SK-N-SH treated with all-trans-retinoic acid at 6 μM for 48 hours (cell line): ENCODE data around the gene VEGFC.
A peak's percentile ranks its signal among the peaks of the same experiment; 100 is the strongest.

Source experiments
- ATAC-seq: fragments of 200-7000 bp; cut with Tn5 transposase; 3 replicates; pipeline ENCODE4 v1.9.1; 2020; ENCODE audit warnings: mild to moderate bottlenecking, moderate library complexity
- ARNTL ChIP-seq: fragments of 450-650 bp; formaldehyde crosslinking; IDR thresholded peaks from 2 replicates; pipeline ENCODE4 v1.5.0; 2020; ENCODE audit warnings: low read depth, mild to moderate bottlenecking, moderate library complexity, borderline replicate concordance
- BACH2 ChIP-seq: fragments of 250-450 bp; sonication (Bioruptor Pico); IDR thresholded peaks from 2 replicates; pipeline ENCODE4 v1.9.0; 2021; ENCODE audit warnings: mild to moderate bottlenecking, borderline replicate concordance
- CSDC2 ChIP-seq: fragments of 250-450 bp; sonication (Bioruptor Pico); IDR thresholded peaks from 2 replicates; pipeline ENCODE4 v1.5.0; 2020; ENCODE audit warnings: mild to moderate bottlenecking, moderate library complexity
- ESRRG ChIP-seq: fragments of 250-450 bp; sonication (Bioruptor Pico); IDR thresholded peaks from 2 replicates; pipeline ENCODE4 v1.6.1; 2021; ENCODE audit warnings: mild to moderate bottlenecking
- GLIS3 ChIP-seq: fragments of 250-450 bp; sonication (Bioruptor Pico); IDR thresholded peaks from 2 replicates; pipeline ENCODE4 v1.5.0; 2020; ENCODE audit warnings: mild to moderate bottlenecking, moderate library complexity
- ISL1 ChIP-seq: fragments of 250-450 bp; sonication (Bioruptor Pico); IDR thresholded peaks from 2 replicates; pipeline ENCODE4 v2.1.2; 2022; ENCODE audit warnings: mild to moderate bottlenecking, moderate library complexity
- OSR1 ChIP-seq: fragments of 250-450 bp; sonication (Bioruptor Pico); IDR thresholded peaks from 2 replicates; pipeline ENCODE4 v1.8.0; 2022; ENCODE audit warnings: moderate library complexity, mild to moderate bottlenecking, inconsistent platforms
- PATZ1 ChIP-seq: fragments of 250-450 bp; sonication (Bioruptor Pico); IDR thresholded peaks from 2 replicates; pipeline ENCODE4 v1.8.0; 2020; ENCODE audit warnings: mild to moderate bottlenecking, moderate library complexity, borderline replicate concordance
- POU6F1 ChIP-seq: fragments of 250-450 bp; sonication (Bioruptor Pico); IDR thresholded peaks from 2 replicates; pipeline ENCODE4 v1.8.0; 2021; ENCODE audit warnings: low read depth, mild to moderate bottlenecking, moderate library complexity, borderline replicate concordance
- RARB ChIP-seq: fragments of 250-450 bp; sonication (Bioruptor Pico); IDR thresholded peaks from 2 replicates; pipeline ENCODE4 v1.8.0; 2021; ENCODE audit warnings: mild to moderate bottlenecking, moderate library complexity
- SNAI2 ChIP-seq: fragments of 250-450 bp; sonication (Bioruptor Pico); IDR thresholded peaks from 2 replicates; pipeline ENCODE4 v1.5.0; 2020; ENCODE audit warnings: mild to moderate bottlenecking, moderate library complexity
- TCF4 ChIP-seq: fragments of 250-450 bp; sonication (Bioruptor Pico); IDR thresholded peaks from 2 replicates; pipeline ENCODE4 v1.8.0; 2021; ENCODE audit warnings: mild to moderate bottlenecking, moderate library complexity, borderline replicate concordance
- TOX ChIP-seq: fragments of 250-450 bp; sonication (Bioruptor Pico); IDR thresholded peaks from 2 replicates; pipeline ENCODE4 v1.8.0; 2021; ENCODE audit warnings: mild to moderate bottlenecking, moderate library complexity, borderline replicate concordance
- TSHZ2 ChIP-seq: fragments of 250-450 bp; sonication (Bioruptor Pico); IDR thresholded peaks from 2 replicates; pipeline ENCODE4 v1.5.0; 2020; ENCODE audit warnings: mild to moderate bottlenecking, moderate library complexity
- ZC3H10 ChIP-seq: fragments of 250-450 bp; sonication (Bioruptor Pico); IDR thresholded peaks from 2 replicates; pipeline ENCODE4 v1.5.1; 2021; ENCODE audit warnings: mild to moderate bottlenecking, moderate library complexity
- ZFP3 ChIP-seq: fragments of 250-450 bp; sonication (Bioruptor Pico); IDR thresholded peaks from 2 replicates; pipeline ENCODE4 v1.5.0; 2020; ENCODE audit warnings: mild to moderate bottlenecking, moderate library complexity
- ZFP30 ChIP-seq: fragments of 450-650 bp; formaldehyde crosslinking; IDR thresholded peaks from 2 replicates; pipeline ENCODE4 v1.5.0; 2022; ENCODE audit warnings: mild to moderate bottlenecking, moderate library complexity
- ZNF565 ChIP-seq: fragments of 450-650 bp; formaldehyde crosslinking; conservative IDR thresholded peaks from 2 replicates; pipeline ENCODE4 v1.5.0; 2020; ENCODE audit warnings: low read depth, mild to moderate bottlenecking, moderate library complexity
- ZNF70 ChIP-seq: fragments of 450-650 bp; formaldehyde crosslinking; IDR thresholded peaks from 2 replicates; pipeline ENCODE4 v1.5.0; 2020; ENCODE audit warnings: mild to moderate bottlenecking, moderate library complexity
- ZNF8 ChIP-seq: fragments of 450-650 bp; formaldehyde crosslinking; IDR thresholded peaks from 2 replicates; pipeline ENCODE4 v1.5.0; 2020; ENCODE audit warnings: mild to moderate bottlenecking, moderate library complexity

VEGFC gene

GRCh38 chr4:176664964-176665363, 127.8 kb downstream of the VEGFC start:
- no peak for ATAC-seq
- no peak for TF ChIP-seq OSR1 (CRISPR knock-in tag)
- TF ChIP-seq ZFP30 (CRISPR knock-in tag) = no peak
- no peak for TF ChIP-seq CSDC2
- no peak for TF ChIP-seq ZFP3 (CRISPR knock-in tag)
- no peak for TF ChIP-seq POU6F1 (CRISPR knock-in tag)
- no peak for TF ChIP-seq PATZ1 (CRISPR knock-in tag)
- TF ChIP-seq ZC3H10 (CRISPR knock-in tag) = no peak
- no peak for TF ChIP-seq ZNF70 (CRISPR knock-in tag)
- no peak for TF ChIP-seq TSHZ2 (CRISPR knock-in tag)
- TF ChIP-seq BACH2 (CRISPR knock-in tag) = no peak
- no peak for TF ChIP-seq TCF4
- TF ChIP-seq SNAI2 (CRISPR knock-in tag) = no peak
- TF ChIP-seq RARB (CRISPR knock-in tag) = no peak
- no peak for TF ChIP-seq ISL1 (CRISPR knock-in tag)
- no peak for TF ChIP-seq TOX (CRISPR knock-in tag)
- TF ChIP-seq GLIS3 = no peak
- no peak for TF ChIP-seq ZNF8 (CRISPR knock-in tag)
- no peak for TF ChIP-seq ESRRG (CRISPR knock-in tag)

- TF ChIP-seq ESRRG (CRISPR knock-in tag) (no peak), ZC3H10 (CRISPR knock-in tag) (no peak), ZNF8 (CRISPR knock-in tag) (no peak), POU6F1 (CRISPR knock-in tag) (no peak), RARB (CRISPR knock-in tag) (no peak), ZNF70 (CRISPR knock-in tag) (no peak), PATZ1 (CRISPR knock-in tag) (no peak), CSDC2 (no peak), ISL1 (CRISPR knock-in tag) (no peak), TSHZ2 (CRISPR knock-in tag) (no peak), ZNF565 (CRISPR knock-in tag) (no peak), BACH2 (CRISPR knock-in tag) (no peak), ARNTL (CRISPR knock-in tag) (no peak)
- peak; percentile 52 for ATAC-seq
Measured at GRCh38 chr4:176660561-176660960, 132.2 kb downstream of the VEGFC start.
